Sigmoid colon (tissue), 7 donors: ENCODE results near the gene ANO3. TPM values are rescaled to one million over a fixed set of nuclear protein-coding genes. Genes with fewer than 3 reads are reported as not detected.

Experiments
- DNase-seq: peaks from one replicate; pipeline ENCODE4 v3.0.0-alpha.2; 2019
- H3K27ac ChIP-seq, 4 donors: fragments of 200-600 bp; sonication (generic); one replicate each; pipeline ENCODE4 v1.5.1; 2016 to 2019; ENCODE audit warnings: mild to moderate bottlenecking in 1 of 4
- H3K27me3 ChIP-seq, 3 donors: fragments of 200-600 bp; sonication (generic); one replicate each; pipeline ENCODE4 v1.5.1; 2019; ENCODE audit warnings: mild to moderate bottlenecking in 1 of 3
- H3K36me3 ChIP-seq, 4 donors: fragments of 200-600 bp; sonication (generic); one replicate each; pipeline ENCODE4 v1.5.1; 2016 to 2019
- H3K4me1 ChIP-seq, 4 donors: fragments of 200-600 bp; sonication (generic); one replicate each; pipeline ENCODE4 v1.5.1; 2017 to 2019
- H3K4me3 ChIP-seq, 4 donors: fragments of 200-600 bp; sonication (generic); one replicate each; pipeline ENCODE4 v1.5.1; 2017 to 2019; ENCODE audit warnings: mild to moderate bottlenecking in 2 of 4, moderate library complexity in 1 of 4
- H3K9me3 ChIP-seq, 4 donors: fragments of 200-600 bp in 3 of 4; sonication (generic) in 3 of 4; one replicate each; pipeline versions ENCODE4 v1.5.1 to v1.6.1; 2013 to 2019
- CTCF ChIP-seq, 4 experiments: fragments of 450-650 bp in 3 of 4; fragments of 200-600 bp in 1 of 4; IDR thresholded peaks; one replicate each; pipeline ENCODE4 v1.5.1; 2016 to 2019; ENCODE audit warnings: antibody characterized with exemption in 4 of 4, mild to moderate bottlenecking in 3 of 4, moderate library complexity in 2 of 4
- EP300 ChIP-seq, 4 donors: sonication (generic); formaldehyde crosslinking; IDR thresholded peaks; one replicate each; pipeline ENCODE4 v1.6.1; 2017; ENCODE audit warnings: antibody characterized with exemption in 4 of 4
- POLR2A ChIP-seq, 2 donors: fragments of 450-650 bp; IDR thresholded peaks; one replicate each; pipeline ENCODE4 v1.6.1; 2016; ENCODE audit warnings: antibody characterized with exemption in 2 of 2, mild to moderate bottlenecking in 2 of 2, moderate library complexity in 2 of 2
- POLR2AphosphoS5 ChIP-seq, 4 donors: sonication (generic); formaldehyde crosslinking; IDR thresholded peaks; one replicate each; pipeline ENCODE4 v1.6.1; 2017; ENCODE audit warnings: antibody characterized with exemption in 4 of 4
- WGBS, 2 donors: extraction: QIAGEN DNeasy Blood & Tissue Kit; methylation state at CpG; one replicate each; pipeline ENCODE4 v1.1.7; 2013; 5-methylcytosine and 5-hydroxymethylcytosine counted together
- intact Hi-C: fragments of 100-400 bp; cut with DNase I; formaldehyde crosslinking; loops from one replicate; pipeline ENCODE4 v1.15.1; 2023
- polyA plus RNA-seq, 3 donors: library from polyadenylated mRNA; stranded (reverse); fragments of 200-250 nt; gene quantifications; one replicate each; pipeline ENCODE4 v1.2.3, GENCODE V29; 2013
- total RNA-seq, 4 donors: library from RNA; depleted of rRNA; stranded (reverse); fragments of >200 nt; gene quantifications; one replicate each; pipeline ENCODE4 v1.1.0, GENCODE V29; 2016
- donor health status: healthy with polysubstance abuse.
- donor health status: Bipolar disorder and iron deficiency.
- donor health status: healthy.

Gene ANO3
- total and polyA plus RNA-seq, 7 donors, result 0.04 to 0.71 (median 0.33) TPM; not detected in 2

GRCh38 chr11:26676641-26677040 lies 344.7 kb downstream of the ANO3 start:
- H3K27ac ChIP-seq, result no peak overlapping the region
- H3K27me3 ChIP-seq, result no peaks in the 10 kb centered on the region
- TF ChIP-seq POLR2A (IDR thresholded peaks at IDR 0.05) (no peak), EP300 (IDR thresholded peaks at IDR 0.05) (no peak), POLR2AphosphoS5 (IDR thresholded peaks at IDR 0.05) (no peak), CTCF (IDR thresholded peaks at IDR 0.05) (no peak)
- no peak overlapping the region for H3K4me3 ChIP-seq
- DNase-seq, result no peak
- no peaks in the 10 kb centered on the region for H3K36me3 ChIP-seq
- intact Hi-C loops, result no loop called here
- 81 to 82% methylated on average over 2 of the region's 2 CpGs for WGBS, 2 donors
- no peaks in the 10 kb centered on the region for H3K4me1 ChIP-seq
- H3K9me3 ChIP-seq, result no peaks in the 10 kb centered on the region

- Histone ChIP-seq H3K4me1 (no peaks in the 10 kb centered on the region), H3K9me3 (no peaks in the 10 kb centered on the region), H3K36me3 (no peaks in the 10 kb centered on the region), H3K27me3 (no peaks in the 10 kb centered on the region), H3K27ac (no peak overlapping the region), H3K4me3 (no peak overlapping the region)
- DNase-seq, result no peak
- intact Hi-C loops, result no loop called here
- TF ChIP-seq POLR2A (IDR thresholded peaks at IDR 0.05) (no peak), CTCF (IDR thresholded peaks at IDR 0.05) (no peak), POLR2AphosphoS5 (IDR thresholded peaks at IDR 0.05) (no peak), EP300 (IDR thresholded peaks at IDR 0.05) (no peak)
Measured at GRCh38 chr11:26677566-26677965, 345.6 kb downstream of the ANO3 start.

GRCh38 chr11:26687351-26687750 lies 355.4 kb downstream of the ANO3 start:
- intact Hi-C loops, result no loop called here
- Histone ChIP-seq H3K9me3 (no peaks in the 10 kb centered on the region), H3K4me3 (no peak overlapping the region), H3K36me3 (no peaks in the 10 kb centered on the region), H3K4me1 (no peaks in the 10 kb centered on the region), H3K27ac (no peak overlapping the region), H3K27me3 (no peaks in the 10 kb centered on the region)
- no peak for TF ChIP-seq CTCF (IDR thresholded peaks at IDR 0.05)
- no peak for TF ChIP-seq POLR2AphosphoS5 (IDR thresholded peaks at IDR 0.05)
- no peak for TF ChIP-seq POLR2A (IDR thresholded peaks at IDR 0.05)
- TF ChIP-seq EP300 (IDR thresholded peaks at IDR 0.05), result no peak
- 87 to 93% methylated on average over 1 of the region's 1 CpG for WGBS, 2 donors
- DNase-seq, result no peak

GRCh38 chr11:26688701-26689100 lies 356.8 kb downstream of the ANO3 start:
- Histone ChIP-seq H3K27ac (no peak overlapping the region), H3K4me3 (no peak overlapping the region), H3K36me3 (no peaks in the 10 kb centered on the region), H3K9me3 (no peaks in the 10 kb centered on the region), H3K4me1 (no peaks in the 10 kb centered on the region), H3K27me3 (no peaks in the 10 kb centered on the region)
- intact Hi-C loops, result no loop called here
- 63 to 87% methylated on average over 4 of the region's 4 CpGs for whole genome bisulfite sequencing, 2 donors
- TF ChIP-seq POLR2AphosphoS5 (IDR thresholded peaks at IDR 0.05) (no peak), EP300 (IDR thresholded peaks at IDR 0.05) (no peak), CTCF (IDR thresholded peaks at IDR 0.05) (no peak), POLR2A (IDR thresholded peaks at IDR 0.05) (no peak)
- no peak for DNase-seq

- Histone ChIP-seq H3K36me3 (no peaks in the 10 kb centered on the region), H3K27me3 (no peaks in the 10 kb centered on the region), H3K4me1 (peaks cover 0 to 5% (median 0%) of the 10 kb centered on the region in 4 donors), H3K9me3 (no peaks in the 10 kb centered on the region), H3K4me3 (no peak overlapping the region), H3K27ac (no peak overlapping the region)
- DNase-seq, result no peak
- intact Hi-C loops, result no loop called here
- WGBS, 2 donors, result 18 to 66% methylated on average over 3 of the region's 3 CpGs
- no peak for TF ChIP-seq EP300 (IDR thresholded peaks at IDR 0.05)
- no peak for TF ChIP-seq POLR2A (IDR thresholded peaks at IDR 0.05)
Measured at GRCh38 chr11:26696330-26696729, 364.4 kb downstream of the ANO3 start.
